ENCODE results near the gene F5.
"Not testable (repeated sequence)": the region's sequence is repeated elsewhere in the genome, so short reads cannot be mapped to it uniquely, and the experiment has no call there.

The F5 gene

GRCh38 chr1:169538998-169539871 lies 47.0 kb downstream of the F5 start:
- DNase-seq (ENCODE audit: low spot score), result peak; percentile 55

- no peak for DNase-seq (ENCODE audit: low spot score)
These were observed 51.6 kb downstream of the F5 start for GRCh38 chr1:169534653-169535052.

DNA sequence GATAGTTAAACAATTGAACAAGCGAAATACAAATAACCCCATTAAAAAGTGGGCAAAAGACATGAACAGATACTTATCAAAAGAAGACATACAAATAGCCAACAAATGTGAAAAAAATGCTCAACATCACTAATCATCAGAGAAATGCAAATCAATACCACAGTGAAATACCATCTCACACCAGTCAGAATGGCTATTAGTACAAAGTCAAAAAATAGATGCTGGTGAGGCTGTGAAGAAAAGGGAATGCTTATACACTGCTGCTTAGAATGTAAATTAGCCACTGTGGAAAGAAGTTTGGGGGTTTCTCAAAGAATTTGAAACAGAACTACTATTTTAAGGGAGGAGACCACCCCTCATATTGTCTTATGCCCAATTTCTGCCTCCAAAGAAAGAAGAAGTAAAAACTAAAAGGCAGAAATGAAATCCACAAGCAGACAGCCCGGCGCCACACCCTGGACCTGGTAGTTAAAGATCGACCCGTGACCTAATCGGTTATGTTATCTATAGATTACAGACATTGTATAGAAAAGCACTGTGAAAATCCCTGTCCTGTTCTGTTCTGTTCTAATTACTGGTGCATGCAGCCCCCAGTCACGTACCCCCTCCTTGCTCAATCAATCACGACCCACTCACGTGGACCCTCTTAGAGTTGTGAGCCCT lies 52.6 kb downstream of the F5 start:
- DNase-seq (ENCODE audit: low spot score), result not testable (repeated sequence)

GRCh38 chr1:169530448-169530847 lies 55.8 kb downstream of the F5 start:
- no peak for DNase-seq (ENCODE audit: low spot score)

- DNase-seq (ENCODE audit: low spot score), result no peak
These were observed 57.1 kb downstream of the F5 start for GRCh38 chr1:169529068-169529642.

DNA sequence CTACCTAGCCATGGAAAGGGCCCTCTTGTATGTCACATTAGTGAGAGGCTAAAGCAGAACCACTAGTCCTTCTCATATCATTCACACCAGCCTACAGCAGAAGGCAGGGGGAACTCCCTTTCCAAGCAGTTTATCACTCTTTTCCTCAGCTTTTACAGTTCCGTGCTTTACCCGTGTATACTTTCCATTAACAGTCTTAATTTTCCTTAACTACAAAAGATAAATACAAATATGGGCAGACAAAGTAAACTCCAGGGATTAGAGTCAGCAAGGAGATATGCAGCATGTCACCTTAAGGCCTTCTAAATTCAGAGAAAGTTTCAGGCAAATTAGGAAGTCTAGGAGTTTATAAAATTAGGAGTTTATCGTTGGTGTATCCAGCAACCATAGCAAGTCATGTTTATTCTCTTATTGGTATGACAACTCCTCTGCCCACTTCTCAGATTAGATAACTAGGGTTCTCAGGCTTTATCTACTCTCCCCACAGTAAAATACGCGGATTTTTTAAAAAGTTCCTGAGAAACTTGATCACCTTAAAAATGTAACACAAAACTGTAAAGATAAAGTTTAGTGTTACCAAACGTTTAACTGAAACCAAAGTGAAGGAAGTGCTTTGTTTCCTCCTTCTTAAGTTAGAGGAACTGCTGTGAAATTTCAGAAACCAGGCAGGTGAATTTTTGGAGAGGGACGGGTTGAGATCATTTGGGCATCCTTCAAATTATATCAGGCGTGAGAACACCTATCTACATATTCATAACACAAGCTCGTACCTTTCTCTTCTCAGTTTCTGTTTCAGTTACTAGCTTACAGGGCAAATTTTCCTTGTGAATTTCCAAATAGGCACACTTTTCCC lies 57.8 kb downstream of the F5 start:
- DNase-seq (ENCODE audit: low spot score), result no peak

GRCh38 chr1:169527451-169528214 lies 58.6 kb downstream of the F5 start:
- DNase-seq (ENCODE audit: low spot score), result no peak

- no peak for DNase-seq (ENCODE audit: low spot score)
These were observed 59.3 kb downstream of the F5 start for GRCh38 chr1:169527001-169527400.

DNA sequence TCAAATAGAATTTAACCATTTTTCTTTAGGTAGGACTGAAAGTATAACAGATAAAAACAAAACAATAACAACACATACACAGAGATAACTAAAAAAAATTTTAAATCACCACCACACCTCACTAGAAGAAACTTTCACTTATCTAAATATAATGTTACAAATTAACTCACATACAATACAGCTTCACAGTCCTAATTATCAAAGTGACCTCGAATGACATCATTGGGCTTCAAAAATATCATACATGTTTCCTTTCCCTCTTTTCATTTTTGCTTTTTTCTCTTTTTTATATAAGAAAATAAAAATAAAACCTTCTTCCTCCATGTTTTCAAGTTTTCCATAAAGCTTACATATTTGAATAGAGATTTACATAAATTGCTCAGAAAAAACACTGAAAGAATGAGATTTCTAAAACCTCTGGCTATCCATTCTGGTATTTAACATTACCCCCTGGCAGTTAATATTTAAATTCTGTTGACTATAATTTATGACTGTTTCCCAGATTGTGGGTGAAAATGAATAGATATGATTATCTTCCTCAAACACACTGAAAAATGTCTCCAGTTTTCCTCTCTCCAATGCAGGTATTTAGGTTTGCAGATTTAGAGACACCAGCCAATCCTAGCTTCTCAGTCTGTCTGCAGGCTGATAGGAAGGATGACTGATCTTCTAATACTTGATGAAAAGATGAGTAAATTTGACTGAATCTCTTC lies 60.0 kb downstream of the F5 start:
- no peak for DNase-seq (ENCODE audit: low spot score)

DNA sequence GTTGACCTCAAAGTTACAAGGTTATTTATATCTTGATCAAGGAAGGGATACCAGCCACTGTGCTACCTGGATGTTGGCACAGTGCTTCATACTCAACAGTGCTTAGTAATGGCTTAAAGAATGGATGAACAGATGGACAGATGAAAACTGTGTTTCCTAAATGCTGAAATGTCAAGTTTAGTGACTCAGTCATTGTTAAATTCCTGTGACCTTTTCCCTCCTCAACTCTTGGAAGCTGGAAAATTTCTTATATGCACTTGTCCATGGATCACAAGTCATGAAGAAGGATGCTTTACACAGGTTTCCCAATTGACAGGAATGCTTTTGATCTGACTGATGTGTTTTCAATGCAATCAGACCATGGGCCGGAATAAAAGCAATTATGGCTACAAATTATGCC lies 60.9 kb downstream of the F5 start:
- no peak for DNase-seq (ENCODE audit: low spot score)

DNA sequence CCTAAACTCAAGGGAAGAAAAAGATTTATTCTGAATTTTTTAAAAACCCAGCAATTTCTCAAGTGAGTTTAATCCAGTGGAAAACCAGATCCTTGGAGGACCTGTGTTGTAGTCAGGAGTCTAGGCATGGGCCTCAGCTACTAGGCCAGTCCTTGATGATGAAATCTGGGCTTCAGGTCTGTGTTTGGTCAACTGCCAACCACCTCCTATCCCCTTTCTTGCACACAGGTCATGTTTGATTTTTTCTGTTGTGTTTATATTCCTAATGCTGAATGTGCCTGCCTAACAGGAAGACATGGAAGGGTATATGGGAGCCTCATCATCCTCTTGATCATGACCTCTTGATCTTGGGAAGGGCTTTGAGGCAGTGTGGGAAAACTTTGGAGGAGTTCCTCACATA lies 62.4 kb downstream of the F5 start:
- no peak for DNase-seq (ENCODE audit: low spot score)

GRCh38 chr1:169521226-169521625 lies 65.1 kb downstream of the F5 start:
- DNase-seq (ENCODE audit: low spot score), result no peak

DNA sequence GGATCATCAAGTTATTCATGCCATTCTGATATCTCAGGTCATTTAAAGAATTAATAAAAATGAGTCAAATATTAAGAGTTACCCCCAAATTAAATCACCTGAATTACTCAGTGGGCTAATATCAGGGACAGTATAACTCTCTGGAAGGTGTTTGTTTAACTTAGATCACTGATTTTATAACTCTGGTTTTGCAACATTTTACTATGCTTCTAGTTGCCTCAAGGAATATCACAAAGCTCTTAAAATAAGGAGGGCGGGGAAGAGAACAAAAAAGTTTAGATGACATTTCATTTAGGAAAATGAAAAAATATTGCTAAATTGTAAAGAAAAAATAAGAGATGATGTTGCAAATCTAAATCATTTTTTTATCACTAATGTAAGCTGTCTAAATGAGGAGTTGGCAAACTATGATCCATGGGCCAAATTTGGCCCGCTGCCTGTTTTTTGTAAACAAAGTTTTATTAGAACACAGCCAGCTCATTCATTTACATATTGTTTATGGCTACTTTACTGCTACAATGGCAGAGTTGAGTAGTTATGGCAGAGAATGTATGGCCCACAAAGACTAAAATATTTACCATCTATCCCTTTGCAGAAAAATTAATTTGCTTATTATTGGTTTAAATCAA lies 68.6 kb downstream of the F5 start:
- no peak for DNase-seq (ENCODE audit: low spot score)

- DNase-seq (ENCODE audit: low spot score), result no peak
These were observed 70.6 kb downstream of the F5 start for GRCh38 chr1:169515641-169516040.

DNA sequence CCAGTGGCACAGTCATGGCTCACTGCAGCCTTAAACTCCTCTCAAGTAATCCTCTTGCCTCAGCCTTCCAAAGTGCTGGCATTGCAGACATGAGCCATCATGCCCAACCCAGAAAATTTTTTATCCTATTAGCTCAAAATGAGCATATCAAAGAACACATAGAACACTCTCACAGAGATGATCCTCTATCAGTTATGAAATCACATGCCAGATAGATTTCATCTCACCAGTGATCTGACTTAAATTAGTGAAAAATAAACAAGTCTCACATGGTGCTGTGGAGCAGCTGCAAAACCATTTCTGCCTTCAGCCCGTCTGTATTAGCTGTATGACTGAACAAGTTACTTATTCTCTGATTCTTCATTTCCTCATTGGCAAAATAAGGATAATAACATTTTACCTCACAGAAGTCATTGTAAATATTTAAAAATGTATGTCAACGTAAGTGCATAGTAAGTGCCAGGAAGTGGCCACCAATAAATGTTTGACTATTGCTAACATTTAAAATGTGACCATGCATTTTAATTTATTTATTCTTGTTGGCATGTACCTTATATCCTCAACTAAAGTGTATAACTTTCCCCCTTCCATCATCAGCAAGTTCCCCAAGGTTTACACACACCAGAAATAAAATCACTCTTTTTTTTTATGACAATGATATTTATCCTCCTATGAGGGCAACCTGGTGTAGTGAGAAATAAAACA lies 71.6 kb downstream of the F5 start:
- DNase-seq (ENCODE audit: low spot score), result no peak

DNA sequence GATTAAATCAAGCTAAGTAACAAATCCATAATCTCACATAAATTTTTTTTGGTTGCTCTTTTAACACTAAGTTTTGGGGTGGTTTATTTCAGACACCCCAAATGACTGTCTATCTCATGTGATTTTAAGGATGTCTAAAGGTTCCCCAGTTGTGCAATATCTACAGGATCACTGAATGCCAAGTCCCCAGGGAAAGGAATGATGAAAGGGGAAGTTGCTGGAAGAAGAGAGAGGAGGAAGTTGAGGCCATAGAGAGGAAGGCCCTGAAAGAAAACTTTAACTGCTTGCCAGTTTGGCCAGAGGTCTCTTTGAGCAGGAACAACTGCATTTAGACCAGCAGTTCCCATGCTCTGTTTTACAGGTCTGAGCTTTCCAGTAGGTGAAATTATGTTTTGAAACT lies 73.1 kb downstream of the F5 start:
- DNase-seq (ENCODE audit: low spot score), result no peak

- DNase-seq (ENCODE audit: low spot score), result peak; percentile 64
These were observed 74.8 kb downstream of the F5 start for GRCh38 chr1:169511316-169512005.

DNA sequence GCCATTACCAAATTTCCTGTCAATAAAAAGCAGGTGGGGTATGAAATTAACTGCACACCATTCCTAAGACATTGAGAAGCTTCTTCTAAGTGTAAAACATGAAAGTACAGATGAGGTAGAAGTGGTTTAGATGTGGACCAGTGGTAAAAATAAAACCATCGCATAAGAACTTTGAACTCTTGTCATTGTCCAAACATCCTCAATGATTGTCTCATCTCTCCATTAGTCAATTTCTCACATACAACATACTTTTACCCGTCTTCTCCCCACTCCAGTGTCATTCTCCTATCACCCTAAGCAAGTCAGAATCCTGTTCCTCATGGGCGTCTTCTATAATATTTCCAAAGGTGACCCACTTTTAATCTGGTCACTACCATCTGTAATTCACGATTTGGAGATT lies 76.2 kb downstream of the F5 start:
- no peak for DNase-seq (ENCODE audit: low spot score)

DNA sequence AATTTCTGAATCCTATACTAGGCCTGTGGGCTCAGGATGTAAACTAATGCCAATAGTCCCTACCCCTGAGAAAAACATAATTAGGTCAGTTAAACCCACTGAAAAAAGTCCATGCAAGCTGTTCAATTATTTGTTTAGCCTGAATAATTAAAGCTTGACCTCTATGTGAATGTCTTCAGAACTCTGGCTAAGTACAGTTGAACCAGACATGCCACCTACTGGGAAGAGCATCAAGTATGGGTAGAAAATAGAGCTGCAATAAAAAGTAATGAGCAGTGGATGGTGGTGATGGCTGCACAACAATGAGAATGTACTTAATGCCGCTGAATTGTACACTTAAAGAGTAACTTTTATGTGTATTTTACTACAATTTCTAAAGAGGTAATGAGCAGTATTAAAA lies 76.9 kb downstream of the F5 start:
- DNase-seq (ENCODE audit: low spot score), result no peak

All from RKO (cell line).